IPS-18c (cell line): ENCODE results near the gene OR14A2.
"Not testable (repeated sequence)": the region's sequence is repeated elsewhere in the genome, so short reads cannot be mapped to it uniquely, and the experiment has no call there.

Source experiments
- H3K4me3 ChIP-seq: 2 replicates; pipeline ENCODE4 v1.7.0; 2013; ENCODE audit warnings: low read depth, mild to moderate bottlenecking, low read length, moderate library complexity; ENCODE audit not compliant: insufficient read depth
- H3K9me3 ChIP-seq: one replicate; pipeline ENCODE4 v1.6.1; 2013; ENCODE audit warnings: mild to moderate bottlenecking, low read length, moderate library complexity; ENCODE audit not compliant: control insufficient read depth, insufficient read depth

The OR14A2 gene

GRCh38 chr1:247748041-247748440, at the start of gene OR14A2:
Gene OR14A2 (minus strand): TSS chr1:247748141.
- no peaks in the 10 kb centered on the region for H3K9me3 ChIP-seq

GRCh38 chr1:247797518-247797917, 49.6 kb upstream of the OR14A2 start:
- peaks cover 5% of the 10 kb centered on the region for H3K9me3 ChIP-seq
- H3K4me3 ChIP-seq: no peak overlapping the region

More at GRCh38 chr1:247748041-247748440, at the start of gene OR14A2:
- no peak within 1 kb of the TSS for H3K4me3 ChIP-seq

GRCh38 chr1:247769603-247770002, 21.7 kb upstream of the OR14A2 start:
- Histone ChIP-seq H3K4me3 (no peak overlapping the region), H3K9me3 (no peaks in the 10 kb centered on the region)

GRCh38 chr1:247760456-247760855, 12.5 kb upstream of the OR14A2 start, which contains the start of gene OR1C1:
Gene OR1C1 (minus strand): TSS chr1:247760556. CDS start chr1:247758406, 2,150 bp downstream.
- Histone ChIP-seq H3K9me3 (no peaks in the 10 kb centered on the region), H3K4me3 (no peak within 1 kb of the TSS)

- not testable (repeated sequence) for H3K9me3 ChIP-seq
Observed at GRCh38 chr1:247754311-247754710, 6.4 kb upstream of the OR14A2 start.

GRCh38 chr1:247749870-247750269, 1.9 kb upstream of the OR14A2 start:
- Histone ChIP-seq H3K4me3 (no peak overlapping the region), H3K9me3 (no peaks in the 10 kb centered on the region)

More at GRCh38 chr1:247754311-247754710, 6.4 kb upstream of the OR14A2 start:
- not testable (repeated sequence) for H3K4me3 ChIP-seq

- Histone ChIP-seq H3K9me3 (no peaks in the 10 kb centered on the region), H3K4me3 (no peak overlapping the region)
Observed at GRCh38 chr1:247747616-247748015, 325 bp downstream of the OR14A2 start.

GRCh38 chr1:247746391-247746935, 1.5 kb downstream of the OR14A2 start:
- Histone ChIP-seq H3K9me3 (no peaks in the 10 kb centered on the region), H3K4me3 (no peak overlapping the region)

GRCh38 chr1:247742215-247742760, 5.7 kb downstream of the OR14A2 start:
- not testable (repeated sequence) for H3K9me3 ChIP-seq

GRCh38 chr1:247741756-247742155, 6.2 kb downstream of the OR14A2 start:
- Histone ChIP-seq H3K9me3 (no peaks in the 10 kb centered on the region), H3K4me3 (no peak overlapping the region)

More at GRCh38 chr1:247742215-247742760, 5.7 kb downstream of the OR14A2 start:
- H3K4me3 ChIP-seq: not testable (repeated sequence)

- H3K4me3 ChIP-seq: no peak overlapping the region
- H3K9me3 ChIP-seq: no peaks in the 10 kb centered on the region
Observed at GRCh38 chr1:247740721-247741120, 7.2 kb downstream of the OR14A2 start.

- no peaks in the 10 kb centered on the region for H3K9me3 ChIP-seq
- H3K4me3 ChIP-seq: no peak within 1 kb of the TSS
Observed at GRCh38 chr1:247738315-247738714, 9.6 kb downstream of the OR14A2 start, which contains the start of gene OR14K1. Gene OR14K1 (plus strand): TSS chr1:247738615. CDS start chr1:247738615, 0 bp downstream.

- Histone ChIP-seq H3K4me3 (no peak overlapping the region), H3K9me3 (no peaks in the 10 kb centered on the region)
Observed at GRCh38 chr1:247721222-247721621, 26.7 kb downstream of the OR14A2 start.

GRCh38 chr1:247716546-247716945, 31.4 kb downstream of the OR14A2 start, which contains the start of gene OR6F1:
Gene OR6F1 (minus strand): TSS chr1:247716646. CDS start chr1:247712755, 3,891 bp downstream.
- no peak within 1 kb of the TSS for H3K4me3 ChIP-seq
- H3K9me3 ChIP-seq: no peaks in the 10 kb centered on the region

GRCh38 chr1:247713753-247714152, 34.2 kb downstream of the OR14A2 start:
- Histone ChIP-seq H3K4me3 (no peak overlapping the region), H3K9me3 (no peaks in the 10 kb centered on the region)

GRCh38 chr1:247710681-247711080, 37.3 kb downstream of the OR14A2 start:
- H3K4me3 ChIP-seq, H3K9me3 ChIP-seq: not testable (repeated sequence)

GRCh38 chr1:247701338-247701737, 46.6 kb downstream of the OR14A2 start:
- Histone ChIP-seq H3K9me3 (no peaks in the 10 kb centered on the region), H3K4me3 (no peak overlapping the region)

- Histone ChIP-seq H3K9me3 (no peaks in the 10 kb centered on the region), H3K4me3 (no peak overlapping the region)
Observed at GRCh38 chr1:247681288-247681897, 66.5 kb downstream of the OR14A2 start.
